Suppressor macrophage treated with lipopolysaccharide for 1 hour (primary cell): ENCODE results near the gene SEMA3E.
"Not testable (repeated sequence)": the region's sequence is repeated elsewhere in the genome, so short reads cannot be mapped to it uniquely, and the experiment has no call there.

Source experiments
- DNase-seq, 3 donors: peaks; one replicate each; pipeline ENCODE4 v3.0.0-alpha.2; 2020 to 2022

Gene SEMA3E

GRCh38 chr7:83648464-83649241 is at the start of gene SEMA3E:
Gene SEMA3E (minus strand): TSS chr7:83649139.
- DNase-seq = no peak

- no peak for DNase-seq
These were observed 49.0 kb upstream of the SEMA3E start for GRCh38 chr7:83697804-83698530.

- no peak for DNase-seq
These were observed 47.2 kb upstream of the SEMA3E start for GRCh38 chr7:83696101-83696500.

GRCh38 chr7:83695128-83695960 is 46.4 kb upstream of the SEMA3E start:
- DNase-seq = peak in 1 of 3 donors; percentile 8

GRCh38 chr7:83693256-83693655 is 44.3 kb upstream of the SEMA3E start:
- DNase-seq = peak in 1 of 3 donors; percentile 5

GRCh38 chr7:83691095-83691494 is 42.2 kb upstream of the SEMA3E start:
- peak in 1 of 3 donors; percentile 9 for DNase-seq

GRCh38 chr7:83689855-83690254 is 40.9 kb upstream of the SEMA3E start:
- DNase-seq = no peak

GRCh38 chr7:83686416-83686815 is 37.5 kb upstream of the SEMA3E start:
- no peak for DNase-seq

- DNase-seq = no peak
These were observed 36.0 kb upstream of the SEMA3E start for GRCh38 chr7:83684928-83685327.

- DNase-seq = no peak
These were observed 32.4 kb upstream of the SEMA3E start for GRCh38 chr7:83681200-83681778.

- DNase-seq = peak in 1 of 3 donors; percentile 19
These were observed 28.4 kb upstream of the SEMA3E start for GRCh38 chr7:83677180-83677866.

GRCh38 chr7:83673291-83673690 is 24.4 kb upstream of the SEMA3E start:
- DNase-seq = not testable (repeated sequence)

- DNase-seq = no peak
These were observed 23.2 kb upstream of the SEMA3E start for GRCh38 chr7:83672157-83672556.

GRCh38 chr7:83663131-83663530 is 14.2 kb upstream of the SEMA3E start:
- no peak for DNase-seq

- DNase-seq = no peak
These were observed 9.2 kb upstream of the SEMA3E start for GRCh38 chr7:83658126-83658525.

- DNase-seq = peak in 2 of 3 donors; percentile 15 to 22
These were observed 7.1 kb upstream of the SEMA3E start for GRCh38 chr7:83655951-83656556.

- no peak for DNase-seq
These were observed 3.5 kb upstream of the SEMA3E start for GRCh38 chr7:83652481-83652880.

GRCh38 chr7:83649701-83650100 is 762 bp upstream of the SEMA3E start:
- no peak for DNase-seq

GRCh38 chr7:83646027-83646426 is 2.9 kb downstream of the SEMA3E start:
- no peak for DNase-seq

GRCh38 chr7:83643739-83644138 is 5.2 kb downstream of the SEMA3E start:
- DNase-seq = no peak

GRCh38 chr7:83643012-83643411 is 5.9 kb downstream of the SEMA3E start:
- DNase-seq = no peak
